ENCODE data around the gene DNPH1.

Gene DNPH1

DNA sequence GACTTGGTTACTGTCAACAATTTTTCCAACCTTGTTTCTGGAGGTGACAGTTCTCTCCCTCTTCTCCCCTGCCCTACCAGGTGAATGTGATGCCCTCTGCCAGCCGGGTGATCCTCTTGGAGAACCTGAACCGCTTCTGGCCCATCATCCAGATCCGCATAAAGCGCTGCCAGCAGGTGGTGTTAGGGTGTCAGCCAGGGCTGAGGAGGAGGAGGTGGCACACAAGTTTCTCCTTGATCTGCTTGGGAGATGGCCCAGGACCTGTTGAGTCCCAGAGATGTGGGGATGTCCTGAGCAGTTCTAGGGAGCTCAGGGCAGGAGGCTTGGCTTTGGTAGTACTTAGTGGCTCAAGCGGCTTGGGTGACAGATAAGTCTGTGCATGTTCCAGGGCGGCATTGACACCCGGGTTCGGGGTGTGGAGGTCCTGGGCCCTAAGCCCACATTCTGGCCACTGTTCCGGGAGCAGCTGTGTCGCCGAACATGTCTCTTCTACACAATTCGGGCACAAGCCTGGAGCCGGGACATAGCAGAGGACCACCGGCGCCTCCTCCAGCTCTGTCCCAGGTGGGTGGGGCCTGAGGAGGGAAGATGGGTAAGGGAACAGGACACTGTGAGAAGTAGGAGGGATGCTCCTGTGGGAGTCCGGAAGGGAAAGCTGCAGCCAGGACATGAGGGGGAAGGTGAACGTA is 26.1 kb downstream of the DNPH1 start:
- Histone ChIP-seq H3K36me3 (peaks cover 18 to 75% (median 30%) of the 10 kb centered on the region in 3 donors), H3K9me3 (no peaks in the 10 kb centered on the region), H3K27me3 (no peaks in the 10 kb centered on the region), H3K27ac (no peak overlapping the region), H3K4me3 (no peak overlapping the region), H3K4me1 (no peaks in the 10 kb centered on the region)
- TF ChIP-seq, protein P1, sequence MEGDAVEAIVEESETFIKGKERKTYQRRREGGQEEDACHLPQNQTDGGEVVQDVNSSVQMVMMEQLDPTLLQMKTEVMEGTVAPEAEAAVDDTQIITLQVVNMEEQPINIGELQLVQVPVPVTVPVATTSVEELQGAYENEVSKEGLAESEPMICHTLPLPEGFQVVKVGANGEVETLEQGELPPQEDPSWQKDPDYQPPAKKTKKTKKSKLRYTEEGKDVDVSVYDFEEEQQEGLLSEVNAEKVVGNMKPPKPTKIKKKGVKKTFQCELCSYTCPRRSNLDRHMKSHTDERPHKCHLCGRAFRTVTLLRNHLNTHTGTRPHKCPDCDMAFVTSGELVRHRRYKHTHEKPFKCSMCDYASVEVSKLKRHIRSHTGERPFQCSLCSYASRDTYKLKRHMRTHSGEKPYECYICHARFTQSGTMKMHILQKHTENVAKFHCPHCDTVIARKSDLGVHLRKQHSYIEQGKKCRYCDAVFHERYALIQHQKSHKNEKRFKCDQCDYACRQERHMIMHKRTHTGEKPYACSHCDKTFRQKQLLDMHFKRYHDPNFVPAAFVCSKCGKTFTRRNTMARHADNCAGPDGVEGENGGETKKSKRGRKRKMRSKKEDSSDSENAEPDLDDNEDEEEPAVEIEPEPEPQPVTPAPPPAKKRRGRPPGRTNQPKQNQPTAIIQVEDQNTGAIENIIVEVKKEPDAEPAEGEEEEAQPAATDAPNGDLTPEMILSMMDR (IDR thresholded peaks at IDR 0.05) = no peak
- intact Hi-C loops (cut with DNase I; ENCODE audit: low total_unique reads) = no loop called here
- peak in 1 of 2 donors; percentile 43 for DNase-seq

DNA sequence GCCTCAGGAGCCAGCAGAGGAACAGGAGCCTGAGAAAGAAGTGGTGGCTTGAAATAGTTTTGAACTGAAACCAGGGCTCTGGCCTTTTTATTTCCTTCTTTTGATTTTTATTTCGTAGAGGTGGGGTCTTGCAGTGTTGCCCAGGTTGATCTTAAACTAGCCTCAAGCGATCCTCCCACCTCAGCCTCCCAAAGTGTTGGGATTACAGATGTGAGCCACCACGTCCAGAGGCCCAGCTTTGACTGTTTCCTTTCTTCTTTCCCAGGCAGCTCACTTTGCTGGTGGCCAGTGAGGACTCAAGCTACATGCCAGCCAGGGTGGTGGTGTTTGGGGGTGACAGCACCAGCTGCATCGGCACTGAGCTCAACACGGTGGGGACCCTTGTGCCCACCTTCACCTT is 26.8 kb downstream of the DNPH1 start:
- H3K4me1 ChIP-seq = no peaks in the 10 kb centered on the region
- peak in 1 of 2 donors; percentile 9 for DNase-seq
- H3K9me3 ChIP-seq = no peaks in the 10 kb centered on the region
- H3K4me3 ChIP-seq = no peak overlapping the region
- peaks cover 26 to 82% (median 36%) of the 10 kb centered on the region in 3 donors for H3K36me3 ChIP-seq
- TF ChIP-seq, protein P1 (IDR thresholded peaks at IDR 0.05) = no peak
- no peak overlapping the region for H3K27ac ChIP-seq
- intact Hi-C loops (cut with DNase I; ENCODE audit: low total_unique reads) = no loop called here
- H3K27me3 ChIP-seq = no peaks in the 10 kb centered on the region

DNA sequence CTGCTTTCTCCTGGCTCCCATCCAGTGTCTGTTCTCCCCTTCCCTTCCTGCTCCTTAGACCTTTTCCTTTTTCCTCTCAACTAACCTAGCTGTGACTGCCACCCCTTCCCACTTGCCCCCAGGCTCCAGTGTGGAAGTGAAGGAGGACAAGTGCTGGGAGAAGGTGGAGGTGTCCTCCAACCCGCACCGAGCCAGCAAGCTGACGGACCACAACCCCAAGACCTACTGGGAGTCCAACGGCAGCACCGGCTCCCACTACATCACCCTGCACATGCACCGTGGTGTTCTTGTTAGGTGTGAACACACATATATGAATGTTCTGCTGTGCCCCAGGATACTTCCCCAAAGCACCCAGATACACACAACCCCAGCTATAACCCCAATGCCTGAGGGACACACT is 28.7 kb downstream of the DNPH1 start:
- H3K27ac ChIP-seq = no peak overlapping the region
- peak in 1 of 2 donors; percentile 44 for DNase-seq
- no peaks in the 10 kb centered on the region for H3K4me1 ChIP-seq
- intact Hi-C loops (cut with DNase I; ENCODE audit: low total_unique reads) = no loop called here
- no peaks in the 10 kb centered on the region for H3K9me3 ChIP-seq
- H3K36me3 ChIP-seq = peaks cover 44 to 83% (median 55%) of the 10 kb centered on the region in 3 donors
- TF ChIP-seq, protein P1 (IDR thresholded peaks at IDR 0.05) = no peak
- H3K27me3 ChIP-seq = no peaks in the 10 kb centered on the region
- H3K4me3 ChIP-seq = no peak overlapping the region

DNA sequence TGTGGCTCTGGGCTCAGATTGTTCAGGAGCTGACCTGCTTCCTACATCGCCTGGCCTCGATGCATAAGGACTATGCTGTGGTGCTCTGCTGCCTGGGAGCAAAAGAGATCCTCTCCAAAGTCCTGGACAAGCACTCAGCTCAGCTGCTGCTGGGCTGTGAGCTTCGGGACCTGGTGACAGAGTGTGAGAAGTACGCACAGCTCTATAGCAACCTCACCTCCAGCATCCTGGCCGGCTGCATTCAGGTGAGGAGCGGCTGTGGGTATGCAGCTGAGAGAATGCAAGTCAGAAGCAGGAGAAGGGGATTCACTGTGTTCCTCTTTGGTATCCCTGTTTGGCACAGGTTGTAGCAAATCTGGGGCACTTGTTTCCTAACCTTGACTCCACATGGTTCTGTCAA is 29.4 kb downstream of the DNPH1 start:
- no peaks in the 10 kb centered on the region for H3K4me1 ChIP-seq
- H3K27me3 ChIP-seq = no peaks in the 10 kb centered on the region
- intact Hi-C loops (cut with DNase I; ENCODE audit: low total_unique reads) = no loop called here
- TF ChIP-seq, protein P1 (IDR thresholded peaks at IDR 0.05) = no peak
- H3K27ac ChIP-seq = no peak overlapping the region
- no peak overlapping the region for H3K4me3 ChIP-seq
- peak in 1 of 2 donors; percentile 28 for DNase-seq
- peaks cover 45 to 83% (median 57%) of the 10 kb centered on the region in 3 donors for H3K36me3 ChIP-seq
- H3K9me3 ChIP-seq = no peaks in the 10 kb centered on the region

DNA sequence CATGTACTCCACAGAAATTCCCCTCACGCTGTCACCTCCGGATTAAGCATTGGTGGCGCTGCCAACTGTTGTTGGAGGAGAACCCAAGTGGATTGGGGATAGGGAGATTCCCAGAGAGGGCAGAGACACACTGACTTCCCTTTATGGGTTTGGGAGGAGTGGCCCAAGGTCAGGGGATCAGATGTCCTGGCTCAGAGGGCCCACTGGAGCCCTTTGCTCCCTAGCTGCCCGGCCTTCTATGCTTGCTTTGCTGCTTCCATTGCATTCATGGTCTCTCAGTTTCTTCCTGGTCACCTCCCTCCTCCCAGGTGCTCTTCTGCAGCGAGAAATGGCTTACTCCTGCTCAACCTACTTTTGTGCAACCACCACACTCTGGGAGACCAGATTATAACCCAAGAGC is 32.9 kb downstream of the DNPH1 start:
- no peaks in the 10 kb centered on the region for H3K27me3 ChIP-seq
- intact Hi-C loops (cut with DNase I; ENCODE audit: low total_unique reads) = no loop called here
- no peak overlapping the region for H3K27ac ChIP-seq
- no peaks in the 10 kb centered on the region for H3K4me1 ChIP-seq
- H3K9me3 ChIP-seq = no peaks in the 10 kb centered on the region
- peaks cover 52 to 98% (median 82%) of the 10 kb centered on the region in 3 donors for H3K36me3 ChIP-seq
- TF ChIP-seq, protein P1 (IDR thresholded peaks at IDR 0.05) = no peak
- H3K4me3 ChIP-seq = no peak overlapping the region
- no peak for DNase-seq

All from tibial artery (tissue), 4 donors.